Measurements from ENCODE around the gene DCT. TPM values are rescaled to one million over a fixed set of nuclear protein-coding genes. Genes with fewer than 3 reads are reported as not detected.

DCT gene
- total and polyA plus RNA-seq, 2 of the 8 experiments (the other 6 are each of a cell fraction or from before 2014, with no cell fraction given), result 0.02 TPM; not detected in 1

DNA sequence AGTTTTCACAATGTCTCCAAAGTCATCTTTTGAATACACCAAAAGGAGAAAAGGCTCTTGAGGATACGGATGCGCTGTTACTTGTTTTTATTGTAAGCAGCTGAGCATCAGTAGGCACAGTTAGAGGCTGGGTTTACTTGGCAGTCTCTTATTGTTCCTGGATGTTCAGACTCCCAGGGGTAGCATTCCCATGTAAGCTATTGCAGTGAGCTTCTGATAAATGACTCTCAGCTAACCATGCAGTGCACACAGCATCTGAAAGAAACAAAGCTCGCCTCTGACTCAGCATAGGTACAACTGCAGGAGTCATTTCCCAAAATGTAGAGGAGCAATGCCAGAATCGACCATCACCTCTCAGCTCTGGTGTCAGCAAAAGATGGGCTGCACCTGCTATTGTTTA, 84.8 kb downstream of the DCT start (continued):
- TF ChIP-seq ATF2 (IDR thresholded peaks at IDR 0.05; ENCODE audit: low read length), result no peak
- no peak for TF ChIP-seq SIRT6 (IDR thresholded peaks at IDR 0.05; ENCODE audit: low read length)
- TF ChIP-seq GABPA (IDR thresholded peaks at IDR 0.05; ENCODE audit: borderline replicate concordance, insufficient read depth, low read length), result no peak
- no peak for TF ChIP-seq SP2 (IDR thresholded peaks at IDR 0.05; ENCODE audit: low read length)
- TF ChIP-seq, protein P1, sequence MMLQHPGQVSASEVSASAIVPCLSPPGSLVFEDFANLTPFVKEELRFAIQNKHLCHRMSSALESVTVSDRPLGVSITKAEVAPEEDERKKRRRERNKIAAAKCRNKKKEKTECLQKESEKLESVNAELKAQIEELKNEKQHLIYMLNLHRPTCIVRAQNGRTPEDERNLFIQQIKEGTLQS (IDR thresholded peaks at IDR 0.05; ENCODE audit: insufficient read depth, low read depth, low read length), result no peak
- no peak for TF ChIP-seq GTF2F1 (IDR thresholded peaks at IDR 0.05; ENCODE audit: borderline replicate concordance, low read depth, low read length)

Data from H1 (cell line).